ENCODE data around the gene PFDN1. TPM values are rescaled to one million over a fixed set of nuclear protein-coding genes. Genes with fewer than 3 reads are reported as not detected.

Gene PFDN1
- total RNA-seq, 1 experiment from 2014 or later, result 48.9 TPM

GRCh38 chr5:140275837-140276236 lies 27.1 kb downstream of the PFDN1 start:
- 0 out of 4 replicates have a peak, but pooled peaks cover 0 to 3% of the 10 kb centered on the region in 2 experiments for H3K36me3 ChIP-seq (ENCODE audit: control insufficient read depth in 1 of 2, insufficient read depth in 2 of 2, low read length in 2 of 2)
- CTCF ChIA-PET, result interaction anchor here (0.7 kb wide), 1 partner anchor 76 kb away, joined by 3 read pairs; no protein-coding TSS in a partner anchor
- H3K4me3 ChIP-seq (replicated peaks in 1 of 2; ENCODE audit: low read depth in 1 of 2, low read length in 2 of 2), result no peak overlapping the region
- H3K79me2 ChIP-seq (ENCODE audit: insufficient read depth, low read length), result peaks cover 17% of the 10 kb centered on the region
- TF ChIP-seq ELF1 (IDR thresholded peaks at IDR 0.05; ENCODE audit: borderline replicate concordance, low read depth) (no peak), ATF3 (IDR thresholded peaks at IDR 0.05) (no peak), CEBPB (IDR thresholded peaks at IDR 0.05; ENCODE audit: low read depth) (no peak), FOSL1 (IDR thresholded peaks at IDR 0.05; ENCODE audit: low read depth) (no peak), TCF7L2 (IDR thresholded peaks at IDR 0.05; ENCODE audit: borderline replicate concordance, extremely low read depth, insufficient read depth, insufficient read length) (no peak)
- TF ChIP-seq, protein P1, sequence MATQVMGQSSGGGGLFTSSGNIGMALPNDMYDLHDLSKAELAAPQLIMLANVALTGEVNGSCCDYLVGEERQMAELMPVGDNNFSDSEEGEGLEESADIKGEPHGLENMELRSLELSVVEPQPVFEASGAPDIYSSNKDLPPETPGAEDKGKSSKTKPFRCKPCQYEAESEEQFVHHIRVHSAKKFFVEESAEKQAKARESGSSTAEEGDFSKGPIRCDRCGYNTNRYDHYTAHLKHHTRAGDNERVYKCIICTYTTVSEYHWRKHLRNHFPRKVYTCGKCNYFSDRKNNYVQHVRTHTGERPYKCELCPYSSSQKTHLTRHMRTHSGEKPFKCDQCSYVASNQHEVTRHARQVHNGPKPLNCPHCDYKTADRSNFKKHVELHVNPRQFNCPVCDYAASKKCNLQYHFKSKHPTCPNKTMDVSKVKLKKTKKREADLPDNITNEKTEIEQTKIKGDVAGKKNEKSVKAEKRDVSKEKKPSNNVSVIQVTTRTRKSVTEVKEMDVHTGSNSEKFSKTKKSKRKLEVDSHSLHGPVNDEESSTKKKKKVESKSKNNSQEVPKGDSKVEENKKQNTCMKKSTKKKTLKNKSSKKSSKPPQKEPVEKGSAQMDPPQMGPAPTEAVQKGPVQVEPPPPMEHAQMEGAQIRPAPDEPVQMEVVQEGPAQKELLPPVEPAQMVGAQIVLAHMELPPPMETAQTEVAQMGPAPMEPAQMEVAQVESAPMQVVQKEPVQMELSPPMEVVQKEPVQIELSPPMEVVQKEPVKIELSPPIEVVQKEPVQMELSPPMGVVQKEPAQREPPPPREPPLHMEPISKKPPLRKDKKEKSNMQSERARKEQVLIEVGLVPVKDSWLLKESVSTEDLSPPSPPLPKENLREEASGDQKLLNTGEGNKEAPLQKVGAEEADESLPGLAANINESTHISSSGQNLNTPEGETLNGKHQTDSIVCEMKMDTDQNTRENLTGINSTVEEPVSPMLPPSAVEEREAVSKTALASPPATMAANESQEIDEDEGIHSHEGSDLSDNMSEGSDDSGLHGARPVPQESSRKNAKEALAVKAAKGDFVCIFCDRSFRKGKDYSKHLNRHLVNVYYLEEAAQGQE (IDR thresholded peaks at IDR 0.05; ENCODE audit: low read depth), result no peak
- H3K9ac ChIP-seq (ENCODE audit: low read length), result no peak overlapping the region
- H3K9me2 ChIP-seq (ENCODE audit: insufficient read depth), result no peaks in the 10 kb centered on the region
- H4K20me1 ChIP-seq (ENCODE audit: insufficient read depth), result no peaks in the 10 kb centered on the region
- DNase-seq (ENCODE audit: low read depth, low spot score) (no peak), ATAC-seq (no peak)
- POLR2A ChIA-PET, result interaction anchor here (1.3 kb wide), 1 partner anchor 69 kb away, joined by 3 read pairs; no protein-coding TSS in a partner anchor
- H3K9me3 ChIP-seq (ENCODE audit: control insufficient read depth in 1 of 2, insufficient read depth in 1 of 2, low read depth in 1 of 2, low read length in 2 of 2), result 0 out of 4 replicates have a peak, but pooled peaks cover 0 to 3% of the 10 kb centered on the region in 2 experiments
- RAD21 ChIA-PET (ENCODE audit: low non-redundant PET in 1 of 2, low total read pairs in 2 of 2, uncharacterized antibody in 2 of 2, unreplicated experiment in 2 of 2), result interaction anchor here in 1 of 2 experiments (0.7 kb wide), 1 partner anchor 159 kb away, joined by 10 read pairs; no protein-coding TSS in a partner anchor
- H3K4me2 ChIP-seq (ENCODE audit: low read length), result no peak overlapping the region
- no peaks in the 10 kb centered on the region for H3K4me1 ChIP-seq (ENCODE audit: control insufficient read depth in 1 of 2, insufficient read depth in 2 of 2, low read length in 2 of 2)
- H3K27ac ChIP-seq (ENCODE audit: low read depth, low read length), result no peak overlapping the region
- BruUV-seq (replicated peaks), result no TSS peak
- H2AFZ ChIP-seq (ENCODE audit: low read depth, low read length, poor library complexity, severe bottlenecking), result no peak overlapping the region
- H3K27me3 ChIP-seq (ENCODE audit: insufficient read depth, low read length), result no peaks in the 10 kb centered on the region
- intact Hi-C loops (cut with micrococcal nuclease), result no loop called here
